Neural cell (in vitro differentiated cells): ENCODE measurements around the gene CCDC73. TPM values are rescaled to one million over a fixed set of nuclear protein-coding genes. Genes with fewer than 3 reads are reported as not detected.

Source experiments
- H2AFZ ChIP-seq: fragments of 200-600, 300-800 bp; sonication (generic), shearing (Covaris generic); 2 replicates; pipeline ENCODE4 v1.6.0; 2014; ENCODE audit warnings: low read depth, mild to moderate bottlenecking, antibody characterized with exemption, low read length, moderate library complexity
- H3F3A ChIP-seq: fragments of 200-600 bp; shearing (Covaris generic); 2 replicates; pipeline ENCODE4 v1.6.1; 2016; ENCODE audit warnings: mild to moderate bottlenecking, moderate library complexity, mixed read lengths, antibody characterized with exemption, low read length; ENCODE audit not compliant: insufficient read depth, poor library complexity, severe bottlenecking
- H3K27ac ChIP-seq: fragments of 200-600, 300-800 bp; sonication (generic), shearing (Covaris generic); 2 replicates; pipeline ENCODE4 v1.5.1; 2014; ENCODE audit warnings: mild to moderate bottlenecking, low read length, moderate library complexity
- H3K27me3 ChIP-seq: fragments of 300-800, 200-600 bp; sonication (generic), shearing (Covaris generic); 2 replicates; pipeline ENCODE4 v1.6.0; 2014; ENCODE audit warnings: mild to moderate bottlenecking, low read depth, low read length, moderate library complexity; ENCODE audit not compliant: insufficient read depth
- H3K36me3 ChIP-seq: fragments of 300-800, 200-600 bp; sonication (generic), shearing (Covaris generic); 2 replicates; pipeline ENCODE4 v1.5.1; 2014; ENCODE audit warnings: mild to moderate bottlenecking, antibody characterized with exemption, low read length, moderate library complexity; ENCODE audit not compliant: insufficient read depth
- H3K4me2 ChIP-seq: fragments of 300-800, 200-600 bp; sonication (generic), shearing (Covaris generic); 2 replicates; pipeline ENCODE4 v1.6.0; 2014; ENCODE audit warnings: mild to moderate bottlenecking, low read length
- H3K4me3 ChIP-seq: fragments of 300-800, 200-600 bp; sonication (generic), shearing (Covaris generic); 2 replicates; pipeline ENCODE4 v1.5.1; 2014; ENCODE audit warnings: mild to moderate bottlenecking, low read length, moderate library complexity
- H3K79me2 ChIP-seq: fragments of 200-600 bp; shearing (Covaris generic); replicated peaks from 2 replicates; pipeline ENCODE4 v1.6.0; 2014; ENCODE audit warnings: mild to moderate bottlenecking, low read length, moderate library complexity; ENCODE audit not compliant: insufficient read depth
- H3K9ac ChIP-seq: fragments of 300-800, 200-600 bp; sonication (generic), shearing (Covaris generic); 2 replicates; pipeline ENCODE4 v1.6.1; 2016; ENCODE audit warnings: mild to moderate bottlenecking, low read length, mixed read lengths
- H3K9me2 ChIP-seq: fragments of 200-600 bp; shearing (Covaris generic); 2 replicates; pipeline ENCODE4 v1.6.1; 2016; ENCODE audit warnings: mild to moderate bottlenecking, low read length, mixed read lengths; ENCODE audit not compliant: insufficient read depth
- H3K9me3 ChIP-seq: fragments of 200-600, 300-800 bp; sonication (generic), shearing (Covaris generic); 2 replicates; pipeline ENCODE4 v1.6.1; 2016; ENCODE audit warnings: mild to moderate bottlenecking, mixed run types, low read length, moderate library complexity, mixed read lengths
- H4K20me1 ChIP-seq: fragments of 200-600 bp; shearing (Covaris generic); 2 replicates; pipeline ENCODE4 v1.6.1; 2016; ENCODE audit warnings: mild to moderate bottlenecking, mixed run types; ENCODE audit not compliant: insufficient read depth
- CTCF ChIP-seq: fragments of 450-650 bp; IDR thresholded peaks from 2 replicates; pipeline ENCODE4 v1.5.1; 2014; ENCODE audit warnings: antibody characterized with exemption, mild to moderate bottlenecking, moderate library complexity; ENCODE audit not compliant: poor library complexity, severe bottlenecking
- EP300 ChIP-seq: fragments of 450-650 bp; conservative IDR thresholded peaks from 2 replicates; pipeline ENCODE4 v1.6.1; 2014; ENCODE audit warnings: antibody characterized with exemption, mild to moderate bottlenecking, moderate library complexity; ENCODE audit not compliant: poor library complexity, severe bottlenecking
- EZH2 ChIP-seq: fragments of 200-600, 300-800 bp; shearing (Covaris generic), sonication (generic); IDR thresholded peaks from 2 replicates; pipeline ENCODE4 v1.6.1; 2014; ENCODE audit warnings: antibody characterized with exemption, low read length, borderline replicate concordance, mild to moderate bottlenecking; ENCODE audit not compliant: insufficient read depth, poor library complexity, severe bottlenecking
- MXI1 ChIP-seq: fragments of 450-650 bp; conservative IDR thresholded peaks from 2 replicates; pipeline ENCODE4 v1.6.1; 2014; ENCODE audit warnings: antibody characterized with exemption, mild to moderate bottlenecking; ENCODE audit not compliant: poor library complexity, severe bottlenecking
- POLR2AphosphoS5 ChIP-seq: IDR thresholded peaks from 2 replicates; pipeline ENCODE4 v1.6.1; 2012
- RAD21 ChIP-seq: fragments of 450-650 bp; conservative IDR thresholded peaks from 2 replicates; pipeline ENCODE4 v1.6.1; 2014; ENCODE audit warnings: antibody characterized with exemption, mild to moderate bottlenecking, moderate library complexity
- REST ChIP-seq: IDR thresholded peaks from 2 replicates; pipeline ENCODE4 v1.6.1; 2012; ENCODE audit warnings: borderline replicate concordance
- SMC3 ChIP-seq: fragments of 450-650 bp; conservative IDR thresholded peaks from 2 replicates; pipeline ENCODE4 v1.6.1; 2014; ENCODE audit warnings: antibody characterized with exemption, mild to moderate bottlenecking, moderate library complexity; ENCODE audit not compliant: poor library complexity
- TAF1 ChIP-seq: IDR thresholded peaks from 2 replicates; pipeline ENCODE4 v1.6.1; 2012; ENCODE audit warnings: low read depth
- polyA plus RNA-seq: library from polyadenylated mRNA; depleted of rRNA; stranded (reverse); fragments of >200 nt; gene quantifications from 2 replicates; pipeline ENCODE4 v1.2.3, GENCODE V29; 2014

Gene CCDC73
- polyA plus RNA-seq, 1 donor from 2014 or later = 0.07 TPM

GRCh38 chr11:32641361-32641760 lies 153.1 kb downstream of the CCDC73 start:
- H3K9me3 ChIP-seq = no peaks in the 10 kb centered on the region
- no peak for TF ChIP-seq MXI1
- no peak for TF ChIP-seq REST
- TF ChIP-seq EP300 = no peak
- no peak for TF ChIP-seq TAF1
- TF ChIP-seq SMC3 = no peak
- no peak for TF ChIP-seq RAD21
- TF ChIP-seq EZH2 = no peak
- no peak for TF ChIP-seq CTCF
- no peak for TF ChIP-seq POLR2AphosphoS5
- no peak overlapping the region for H2AFZ ChIP-seq

GRCh38 chr11:32635819-32636218 lies 158.6 kb downstream of the CCDC73 start:
- Histone ChIP-seq H3K4me2 (no peak overlapping the region), H2AFZ (no peak overlapping the region), H3K79me2 (no peaks in the 10 kb centered on the region), H3K27ac (no peak overlapping the region), H3F3A (no peaks in the 10 kb centered on the region), H3K9me3 (no peaks in the 10 kb centered on the region), H4K20me1 (no peaks in the 10 kb centered on the region), H3K9ac (no peak overlapping the region), H3K36me3 (no peaks in the 10 kb centered on the region), H3K9me2 (no peaks in the 10 kb centered on the region), H3K27me3 (no peaks in the 10 kb centered on the region), H3K4me3 (no peak overlapping the region)
- TF ChIP-seq EZH2 (no peak), RAD21 (no peak), MXI1 (no peak), CTCF (no peak), TAF1 (no peak), SMC3 (no peak), POLR2AphosphoS5 (no peak), REST (no peak), EP300 (no peak)

More at GRCh38 chr11:32641361-32641760, 153.1 kb downstream of the CCDC73 start:
- H3K36me3 ChIP-seq = no peaks in the 10 kb centered on the region
- H3K79me2 ChIP-seq = no peaks in the 10 kb centered on the region
- H3K9ac ChIP-seq = no peak overlapping the region
- no peak overlapping the region for H3K27ac ChIP-seq
- H3K4me3 ChIP-seq = no peak overlapping the region
- H3F3A ChIP-seq = no peaks in the 10 kb centered on the region
- no peaks in the 10 kb centered on the region for H3K9me2 ChIP-seq
- H3K27me3 ChIP-seq = no peaks in the 10 kb centered on the region
- H3K4me2 ChIP-seq = no peak overlapping the region
- no peaks in the 10 kb centered on the region for H4K20me1 ChIP-seq
